Spleen (tissue), 11 donors: ENCODE results near the gene KCNQ1. TPM values are rescaled to one million over a fixed set of nuclear protein-coding genes. Genes with fewer than 3 reads are reported as not detected.

Experiments used
- DNase-seq: peaks from one replicate; pipeline ENCODE4 v3.0.0-alpha.2; 2020
- H3K27ac ChIP-seq, 8 donors: fragments of 200-600 bp; sonication (generic) in 7 of 8; 1 replicate in 4 of 8; 2 replicates in 4 of 8; pipeline versions ENCODE4 v1.5.0 to v1.8.0; 2016 to 2021; ENCODE audit warnings: inconsistent platforms in 4 of 8, mild to moderate bottlenecking in 4 of 8, moderate library complexity in 1 of 8
- H3K27me3 ChIP-seq, 7 donors: fragments of 200-600 bp; sonication (generic) in 6 of 7; replicated peaks in 1 of 7; 1 replicate in 4 of 7; 2 replicates in 3 of 7; pipeline versions ENCODE4 v1.5.0 to v1.8.0; 2016 to 2021; ENCODE audit warnings: inconsistent platforms in 3 of 7, mild to moderate bottlenecking in 1 of 7
- H3K36me3 ChIP-seq, 6 donors: fragments of 200-600 bp; sonication (generic) in 5 of 6; 1 replicate in 4 of 6; 2 replicates in 2 of 6; pipeline versions ENCODE4 v1.5.0 to v1.8.0; 2016 to 2021; ENCODE audit warnings: inconsistent platforms in 2 of 6
- H3K4me1 ChIP-seq, 6 donors: fragments of 200-600 bp; sonication (generic) in 5 of 6; 1 replicate in 3 of 6; 2 replicates in 3 of 6; pipeline versions ENCODE4 v1.5.0 to v1.8.0; 2016 to 2021; ENCODE audit warnings: inconsistent platforms in 3 of 6
- H3K4me3 ChIP-seq, 8 donors: fragments of 200-600 bp; sonication (generic) in 7 of 8; 1 replicate in 4 of 8; 2 replicates in 4 of 8; pipeline versions ENCODE4 v1.5.0 to v1.8.0; 2016 to 2021; ENCODE audit warnings: inconsistent platforms in 4 of 8, mild to moderate bottlenecking in 4 of 8, moderate library complexity in 2 of 8
- H3K9me3 ChIP-seq, 8 donors: fragments of 200-600 bp; sonication (generic) in 7 of 8; 1 replicate in 4 of 8; 2 replicates in 4 of 8; pipeline versions ENCODE4 v1.5.0 to v1.8.0; 2016 to 2021; ENCODE audit warnings: inconsistent platforms in 4 of 8
- CTCF ChIP-seq, 11 experiments: fragments of 200-600 bp in 7 of 11; fragments of 450-650 bp in 4 of 11; sonication (generic) in 4 of 11; IDR thresholded peaks in 8 of 11; conservative IDR thresholded peaks in 3 of 11; 1 replicate in 7 of 11; 2 replicates in 4 of 11; pipeline versions ENCODE4 v1.4.0 to v1.8.0; 2016 to 2021; ENCODE audit warnings: antibody characterized with exemption in 11 of 11, inconsistent platforms in 4 of 11, mild to moderate bottlenecking in 1 of 11
- POLR2A ChIP-seq, 3 donors: fragments of 450-650 bp; IDR thresholded peaks; one replicate each; pipeline ENCODE4 v1.5.1; 2017; ENCODE audit warnings: antibody characterized with exemption in 3 of 3, mild to moderate bottlenecking in 1 of 3
- POLR2AphosphoS5 ChIP-seq, 3 donors: sonication (generic); formaldehyde crosslinking; IDR thresholded peaks; one replicate each; pipeline ENCODE4 v1.5.1; 2017; ENCODE audit warnings: antibody characterized with exemption in 3 of 3
- WGBS, 5 donors: extraction: QIAGEN DNeasy Blood & Tissue Kit in 3 of 5; methylation state at CpG; one replicate each; pipeline versions ENCODE4 v1.1.5 to v1.1.7; 2013 to 2018; 5-methylcytosine and 5-hydroxymethylcytosine counted together
- intact Hi-C: fragments of 100-400 bp; cut with DNase I; formaldehyde crosslinking; loops from one replicate; pipeline ENCODE4 v1.15.0; 2023; ENCODE audit warnings: low total_unique reads
- polyA plus RNA-seq, 3 donors: library from polyadenylated mRNA; stranded (reverse); fragments of 200-250 nt; gene quantifications; one replicate each; pipeline ENCODE4 v1.2.1, GENCODE V29; 2013
- total RNA-seq, 7 donors: library from RNA; depleted of rRNA in 3 of 7; stranded (reverse); fragments of >200 nt in 3 of 7; fragmentation: NEBNext Ultra II Directional in 4 of 7; extraction: Animal tissue kit (Norgen Biotek cat#: 25700) in 4 of 7; gene quantifications; one replicate each; pipeline versions ENCODE4 v1.1.0 to v1.2.1, GENCODE V29; 2016 to 2021
- donor health status: healthy with polysubstance abuse.
- donor health status: DM: no; HTN: no; CAD: no; lungs with moderate emphysema.
- donor health status: DM: no; HTN: no; CAD: no.
- donor health status: Bipolar disorder and iron deficiency.
- donor health status: healthy.
- donor health status: DM: no; HTN: no; CAD: no.
- donor health status: DM: yes; HTN: yes; CAD: no.

KCNQ1 gene
- total and polyA plus RNA-seq, 10 donors, result 3.3 to 21.6 (median 13.5) TPM

- 91 to 97% (median 94%) methylated on average over 15 to 16 of the region's 16 CpGs for WGBS, 5 donors
- no peak for TF ChIP-seq POLR2AphosphoS5 (IDR thresholded peaks at IDR 0.05)
- TF ChIP-seq POLR2A (IDR thresholded peaks at IDR 0.05), result no peak
- TF ChIP-seq CTCF (IDR thresholded peaks at IDR 0.05 in 8 of 11, conservative IDR thresholded peaks at IDR 0.05 in 3 of 11), result no peak
These were observed 209.3 kb downstream of the KCNQ1 start for GRCh38 chr11:2653930-2654739.

GRCh38 chr11:2655016-2655719, 210.4 kb downstream of the KCNQ1 start:
- intact Hi-C loops, result no loop called here
- DNase-seq, result no peak
- TF ChIP-seq CTCF (IDR thresholded peaks at IDR 0.05 in 8 of 11, conservative IDR thresholded peaks at IDR 0.05 in 3 of 11), result no peak
- no peak for TF ChIP-seq POLR2AphosphoS5 (IDR thresholded peaks at IDR 0.05)
- TF ChIP-seq POLR2A (IDR thresholded peaks at IDR 0.05), result no peak
- no peaks in the 10 kb centered on the region for H3K27me3 ChIP-seq
- H3K27ac ChIP-seq, result no peak overlapping the region
- peaks cover under 1 to 61% (median 29%) of the 10 kb centered on the region in 8 donors for H3K9me3 ChIP-seq
- no peaks in the 10 kb centered on the region for H3K4me1 ChIP-seq
- H3K4me3 ChIP-seq, result no peak overlapping the region
- peaks cover 0 to 17% (median 0%) of the 10 kb centered on the region in 6 donors for H3K36me3 ChIP-seq
- WGBS, 5 donors, result 90 to 95% (median 94%) methylated on average over 6 of the region's 6 CpGs

More at GRCh38 chr11:2653930-2654739, 209.3 kb downstream of the KCNQ1 start:
- no peak overlapping the region for H3K4me3 ChIP-seq
- H3K27ac ChIP-seq, result no peak overlapping the region
- peak; percentile 47 for DNase-seq
- intact Hi-C loops, result no loop called here
- H3K36me3 ChIP-seq, result peaks cover 0 to 12% (median 0%) of the 10 kb centered on the region in 6 donors
- H3K9me3 ChIP-seq, result peaks cover 9 to 61% (median 31%) of the 10 kb centered on the region in 8 donors
- no peaks in the 10 kb centered on the region for H3K4me1 ChIP-seq
- no peaks in the 10 kb centered on the region for H3K27me3 ChIP-seq

GRCh38 chr11:2655834-2656622, 211.2 kb downstream of the KCNQ1 start:
- Histone ChIP-seq H3K36me3 (peaks cover 0 to 24% (median 0%) of the 10 kb centered on the region in 6 donors), H3K27ac (no peak overlapping the region), H3K4me1 (no peaks in the 10 kb centered on the region), H3K27me3 (no peaks in the 10 kb centered on the region), H3K4me3 (no peak overlapping the region), H3K9me3 (peaks cover 4 to 61% (median 29%) of the 10 kb centered on the region in 8 donors)
- no peak for DNase-seq
- TF ChIP-seq CTCF (IDR thresholded peaks at IDR 0.05 in 8 of 11, conservative IDR thresholded peaks at IDR 0.05 in 3 of 11) (no peak), POLR2A (IDR thresholded peaks at IDR 0.05) (no peak), POLR2AphosphoS5 (IDR thresholded peaks at IDR 0.05) (no peak)
- WGBS, 5 donors, result 46 to 55% (median 50%) methylated on average over 6 of the region's 6 CpGs
- intact Hi-C loops, result no loop called here
